HCEC 1CT (cell line): ENCODE measurements around the gene CDH4.
"Not testable (repeated sequence)": the region's sequence is repeated elsewhere in the genome, so short reads cannot be mapped to it uniquely, and the experiment has no call there.

Source experiments
- DNase-seq: peaks from one replicate; pipeline ENCODE4 v3.0.0-alpha.2; 2017

CDH4 gene

GRCh38 chr20:61978491-61978890, 726.4 kb downstream of the CDH4 start:
- no peak for DNase-seq

GRCh38 chr20:61979090-61979489, 727.0 kb downstream of the CDH4 start:
- DNase-seq = no peak

GRCh38 chr20:61979701-61980635, 727.9 kb downstream of the CDH4 start:
- no peak for DNase-seq

- no peak for DNase-seq
Measured at GRCh38 chr20:61980647-61981583, 728.9 kb downstream of the CDH4 start.

GRCh38 chr20:61981691-61982090, 729.6 kb downstream of the CDH4 start:
- not testable (repeated sequence) for DNase-seq

DNA sequence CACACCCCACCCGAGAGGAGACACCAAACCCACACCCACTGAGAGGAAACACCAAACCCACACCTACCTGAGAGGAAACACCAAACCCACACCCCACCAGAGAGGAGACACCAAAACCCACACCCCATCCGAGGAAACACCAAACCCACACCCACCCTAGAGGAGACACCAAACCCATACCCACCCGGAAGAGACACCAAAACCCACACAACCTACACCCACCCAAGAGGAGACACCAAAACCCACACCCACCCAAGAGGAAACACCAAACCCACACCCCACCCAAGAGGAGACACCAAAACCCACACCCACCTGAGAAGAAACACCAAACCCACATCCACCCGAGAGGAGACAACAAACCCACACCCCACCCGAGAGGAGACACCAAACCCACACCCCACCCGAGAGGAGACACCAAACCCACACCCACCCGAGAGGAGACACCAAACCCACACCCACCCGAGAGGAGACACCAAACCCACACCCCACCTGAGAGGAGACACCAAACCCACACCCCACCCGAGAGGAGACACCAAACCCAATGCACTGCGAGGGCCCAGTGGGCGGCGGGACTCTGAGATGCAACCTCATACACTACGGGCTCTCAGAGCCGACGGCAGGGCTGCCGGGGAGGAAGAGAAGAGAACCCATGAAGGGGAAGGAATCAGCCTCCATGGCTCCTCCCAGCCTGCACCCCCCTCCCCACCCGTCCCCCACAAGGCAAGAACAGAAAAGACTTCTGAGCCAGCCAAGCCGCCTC, 730.3 kb downstream of the CDH4 start:
- no peak for DNase-seq

- no peak for DNase-seq
Measured at GRCh38 chr20:61982951-61983315, 730.9 kb downstream of the CDH4 start.

- DNase-seq = no peak
Measured at GRCh38 chr20:61983965-61984364, 731.9 kb downstream of the CDH4 start.

DNA sequence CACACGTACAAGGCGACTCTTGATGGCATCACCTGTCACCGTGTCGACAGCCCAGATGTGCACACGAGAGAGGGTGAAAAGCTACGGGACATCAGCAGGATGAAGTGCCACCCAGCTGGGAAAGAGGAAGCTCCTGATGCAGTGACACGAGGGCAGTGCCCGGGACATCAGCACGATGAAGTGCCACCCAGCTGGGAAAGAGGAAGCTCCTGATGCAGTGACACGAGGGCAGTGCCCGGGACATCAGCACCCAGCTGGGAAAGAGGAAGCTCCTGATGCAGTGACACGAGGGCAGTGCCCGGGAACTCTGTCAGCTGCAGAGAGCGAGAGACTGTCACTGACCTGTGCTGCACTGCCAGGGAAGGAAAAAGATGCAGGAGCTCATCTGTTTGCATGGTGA, 732.4 kb downstream of the CDH4 start:
- DNase-seq = not testable (repeated sequence)

DNA sequence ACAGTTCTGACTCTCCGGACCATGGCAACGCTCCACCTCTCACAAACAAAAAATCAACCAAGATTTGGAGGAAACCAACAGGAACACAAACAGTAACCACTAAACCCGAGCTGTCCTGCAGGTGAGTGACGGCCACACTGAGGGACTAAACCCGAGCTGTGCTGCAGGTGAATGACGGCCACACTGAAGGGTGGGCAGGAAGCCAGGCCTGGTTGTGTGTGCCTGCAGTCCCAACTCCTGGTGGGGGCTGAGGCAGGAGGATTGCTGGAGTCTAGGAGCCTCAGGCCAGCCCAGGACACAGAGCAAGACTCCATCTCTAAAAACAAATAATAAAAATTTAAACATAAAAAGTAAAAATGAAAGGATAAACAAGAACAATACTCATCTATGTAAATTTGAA, 733.0 kb downstream of the CDH4 start:
- DNase-seq = no peak

GRCh38 chr20:61986762-61987321, 734.8 kb downstream of the CDH4 start:
- no peak for DNase-seq

DNA sequence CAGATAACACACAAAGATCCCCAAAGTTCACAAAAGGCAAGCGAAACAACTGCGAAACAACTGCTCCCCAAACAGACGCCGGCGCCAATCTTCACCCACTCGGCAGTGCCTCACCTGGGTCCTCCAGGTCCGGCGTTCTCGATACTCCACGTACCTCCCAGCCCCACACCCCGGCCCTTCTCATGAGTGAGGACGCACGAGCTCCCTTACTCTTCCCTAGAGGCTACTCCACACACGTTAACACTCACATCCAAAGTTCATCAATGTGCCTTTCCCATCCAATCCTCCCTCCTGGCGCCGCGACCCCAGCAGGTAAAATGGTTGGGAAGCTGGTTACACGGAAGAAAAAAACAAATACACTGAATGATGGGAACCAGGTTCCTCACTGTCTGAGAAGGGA, 736.6 kb downstream of the CDH4 start:
- DNase-seq = no peak

DNA sequence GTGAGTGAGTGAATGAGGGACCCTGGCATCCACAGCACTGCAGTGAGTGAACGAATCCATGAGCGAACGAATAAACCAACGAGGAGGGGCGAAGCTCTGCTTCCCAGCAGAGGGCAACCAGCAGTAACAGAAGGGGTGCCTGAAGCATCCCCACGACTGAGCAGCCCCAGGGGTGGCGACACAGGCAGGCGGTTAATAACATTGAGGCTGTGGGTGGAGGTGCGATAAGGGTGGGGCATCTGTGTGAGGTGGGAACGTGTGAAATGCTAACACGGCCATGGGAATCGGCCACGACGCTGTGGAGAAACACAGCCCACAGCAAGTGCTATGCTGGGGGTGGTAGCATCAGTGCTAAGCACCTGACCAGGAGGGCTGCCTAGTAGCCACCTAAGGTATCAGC, 737.7 kb downstream of the CDH4 start:
- no peak for DNase-seq
